ENCODE data around the gene ALK.

The ALK gene

DNA sequence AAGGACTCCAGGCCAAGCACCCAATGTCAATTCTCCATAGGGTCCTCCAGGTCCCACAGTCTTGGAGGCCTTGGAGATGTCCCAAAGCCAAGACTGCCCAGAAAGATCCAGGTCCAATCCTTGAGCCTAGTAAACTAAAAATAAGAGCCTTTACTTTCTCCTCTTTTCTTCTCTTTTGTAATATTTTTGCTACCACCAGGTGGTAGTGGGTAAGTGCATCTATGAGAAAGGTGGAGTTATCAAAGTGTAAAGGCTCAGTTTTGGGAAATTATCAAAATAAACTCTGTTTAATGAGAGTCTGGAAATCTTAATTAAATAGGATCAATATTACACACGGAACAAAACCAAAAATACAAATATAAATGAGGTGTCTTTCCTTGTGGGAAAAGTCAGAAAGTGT, 276.4 kb downstream of the ALK start:
- Histone ChIP-seq H3K4me2 (no peak overlapping the region), H3K4me3 (IDR thresholded peaks at IDR 0.05; ENCODE audit: insufficient read depth, low read depth, low read length) (no peak overlapping the region), H3K36me3 (ENCODE audit: insufficient read depth) (no peaks in the 10 kb centered on the region), H3K9ac (no peak overlapping the region), H3K27ac (no peak overlapping the region), H3K79me2 (ENCODE audit: insufficient read depth, low read depth) (no peaks in the 10 kb centered on the region), H3K27me3 (ENCODE audit: insufficient read depth, low read depth) (no peaks in the 10 kb centered on the region), H2AFZ (ENCODE audit: low read depth) (no peak overlapping the region), H3K4me1 (ENCODE audit: low read depth, poor library complexity, severe bottlenecking) (no peaks in the 10 kb centered on the region), H4K20me1 (ENCODE audit: insufficient read depth) (no peaks in the 10 kb centered on the region)
- TF ChIP-seq, protein P1, sequence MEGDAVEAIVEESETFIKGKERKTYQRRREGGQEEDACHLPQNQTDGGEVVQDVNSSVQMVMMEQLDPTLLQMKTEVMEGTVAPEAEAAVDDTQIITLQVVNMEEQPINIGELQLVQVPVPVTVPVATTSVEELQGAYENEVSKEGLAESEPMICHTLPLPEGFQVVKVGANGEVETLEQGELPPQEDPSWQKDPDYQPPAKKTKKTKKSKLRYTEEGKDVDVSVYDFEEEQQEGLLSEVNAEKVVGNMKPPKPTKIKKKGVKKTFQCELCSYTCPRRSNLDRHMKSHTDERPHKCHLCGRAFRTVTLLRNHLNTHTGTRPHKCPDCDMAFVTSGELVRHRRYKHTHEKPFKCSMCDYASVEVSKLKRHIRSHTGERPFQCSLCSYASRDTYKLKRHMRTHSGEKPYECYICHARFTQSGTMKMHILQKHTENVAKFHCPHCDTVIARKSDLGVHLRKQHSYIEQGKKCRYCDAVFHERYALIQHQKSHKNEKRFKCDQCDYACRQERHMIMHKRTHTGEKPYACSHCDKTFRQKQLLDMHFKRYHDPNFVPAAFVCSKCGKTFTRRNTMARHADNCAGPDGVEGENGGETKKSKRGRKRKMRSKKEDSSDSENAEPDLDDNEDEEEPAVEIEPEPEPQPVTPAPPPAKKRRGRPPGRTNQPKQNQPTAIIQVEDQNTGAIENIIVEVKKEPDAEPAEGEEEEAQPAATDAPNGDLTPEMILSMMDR (conservative IDR thresholded peaks at IDR 0.05; ENCODE audit: low read depth, low read length), result no peak

DNA sequence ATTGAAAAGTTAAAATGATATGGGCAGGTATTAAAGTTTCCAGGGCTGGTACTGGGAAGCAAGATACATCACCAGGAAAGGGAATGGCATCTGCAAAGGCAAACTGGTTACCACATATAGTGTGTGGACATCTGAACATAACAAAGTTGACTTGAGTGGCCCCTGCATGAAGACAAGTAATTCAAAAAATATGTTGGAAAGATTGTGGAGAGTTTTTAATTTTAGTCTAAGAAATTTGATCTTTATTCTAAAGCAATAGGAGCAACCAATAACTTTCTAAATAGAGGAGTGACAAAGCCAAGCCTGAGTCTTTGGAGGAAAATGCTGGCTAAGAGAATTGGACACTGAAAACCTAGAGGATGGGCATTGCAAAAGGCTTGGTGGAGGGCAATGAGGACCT, 278.2 kb downstream of the ALK start:
- Histone ChIP-seq H3K36me3 (ENCODE audit: insufficient read depth) (no peaks in the 10 kb centered on the region), H2AFZ (ENCODE audit: low read depth) (no peak overlapping the region), H3K4me2 (no peak overlapping the region), H4K20me1 (ENCODE audit: insufficient read depth) (no peaks in the 10 kb centered on the region), H3K9ac (no peak overlapping the region), H3K4me3 (IDR thresholded peaks at IDR 0.05; ENCODE audit: insufficient read depth, low read depth, low read length) (no peak overlapping the region), H3K79me2 (ENCODE audit: insufficient read depth, low read depth) (no peaks in the 10 kb centered on the region), H3K4me1 (ENCODE audit: low read depth, poor library complexity, severe bottlenecking) (no peaks in the 10 kb centered on the region), H3K27ac (no peak overlapping the region), H3K27me3 (ENCODE audit: insufficient read depth, low read depth) (no peaks in the 10 kb centered on the region)
- TF ChIP-seq, protein P1 (conservative IDR thresholded peaks at IDR 0.05; ENCODE audit: low read depth, low read length), result no peak

DNA sequence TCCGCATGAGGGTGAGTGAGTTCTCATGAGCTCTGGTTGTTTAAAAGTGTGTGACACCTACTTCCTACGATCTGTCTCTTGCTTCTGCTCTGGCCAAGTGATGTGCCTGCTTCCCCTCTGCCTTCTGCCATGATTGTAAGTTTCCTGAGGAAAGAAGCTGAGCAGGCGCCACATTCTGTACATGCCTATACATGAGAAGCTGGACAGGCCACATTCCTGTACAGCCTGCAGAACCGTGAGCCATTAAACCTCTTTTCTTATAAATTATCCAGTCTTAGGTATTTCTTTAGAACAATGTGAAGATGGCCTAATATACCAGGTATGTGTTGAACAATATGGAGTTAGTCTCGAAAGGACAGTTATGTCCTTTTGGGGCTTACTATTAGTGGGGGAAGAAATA, 281.0 kb downstream of the ALK start:
- TF ChIP-seq, protein P1 (conservative IDR thresholded peaks at IDR 0.05; ENCODE audit: low read depth, low read length), result no peak

DNA sequence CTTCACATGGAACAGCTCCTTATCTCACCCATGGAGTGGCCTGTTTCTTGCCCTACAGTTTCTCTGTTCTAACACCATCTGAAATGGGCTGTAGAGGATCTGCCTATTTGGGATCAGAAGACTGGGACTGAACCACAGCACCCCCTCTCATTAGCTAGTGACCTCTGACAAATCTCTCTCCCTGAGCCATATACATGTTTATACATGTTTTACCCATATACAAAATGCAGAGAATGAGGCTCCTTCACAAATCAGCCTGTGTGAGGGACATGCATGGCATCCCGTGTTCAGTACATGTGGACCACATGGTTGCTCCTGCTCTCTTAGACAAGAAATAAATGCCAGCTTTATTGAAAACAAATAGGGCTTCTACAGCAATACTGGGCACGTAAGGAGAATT, 282.7 kb downstream of the ALK start:
- Histone ChIP-seq H3K79me2 (ENCODE audit: insufficient read depth, low read depth) (no peaks in the 10 kb centered on the region), H4K20me1 (ENCODE audit: insufficient read depth) (no peaks in the 10 kb centered on the region), H3K27me3 (ENCODE audit: insufficient read depth, low read depth) (no peaks in the 10 kb centered on the region), H3K4me1 (ENCODE audit: low read depth, poor library complexity, severe bottlenecking) (no peaks in the 10 kb centered on the region), H3K27ac (no peak overlapping the region), H3K4me3 (IDR thresholded peaks at IDR 0.05; ENCODE audit: insufficient read depth, low read depth, low read length) (no peak overlapping the region), H2AFZ (ENCODE audit: low read depth) (no peak overlapping the region), H3K4me2 (no peak overlapping the region), H3K36me3 (ENCODE audit: insufficient read depth) (no peaks in the 10 kb centered on the region), H3K9ac (no peak overlapping the region)
- TF ChIP-seq, protein P1 (conservative IDR thresholded peaks at IDR 0.05; ENCODE audit: low read depth, low read length), result no peak

More for the DNA sequence above, 281.0 kb downstream of the ALK start:
- no peaks in the 10 kb centered on the region for H4K20me1 ChIP-seq (ENCODE audit: insufficient read depth)
- H3K36me3 ChIP-seq (ENCODE audit: insufficient read depth), result no peaks in the 10 kb centered on the region
- H3K9ac ChIP-seq, result no peak overlapping the region
- H3K27ac ChIP-seq, result no peak overlapping the region
- H3K79me2 ChIP-seq (ENCODE audit: insufficient read depth, low read depth), result no peaks in the 10 kb centered on the region
- no peak overlapping the region for H2AFZ ChIP-seq (ENCODE audit: low read depth)
- no peak overlapping the region for H3K4me2 ChIP-seq
- no peaks in the 10 kb centered on the region for H3K4me1 ChIP-seq (ENCODE audit: low read depth, poor library complexity, severe bottlenecking)
- H3K27me3 ChIP-seq (ENCODE audit: insufficient read depth, low read depth), result no peaks in the 10 kb centered on the region
- no peak overlapping the region for H3K4me3 ChIP-seq (IDR thresholded peaks at IDR 0.05; ENCODE audit: insufficient read depth, low read depth, low read length)
